Mesendoderm (in vitro differentiated cells): Measurements from ENCODE around the gene KDM3B.
A peak's percentile ranks its signal among the peaks of the same experiment; 100 is the strongest.

Experiments used
- DNase-seq: peaks from one replicate; pipeline ENCODE4 v3.0.0; 2013
- H2AK5ac ChIP-seq: 2 replicates; pipeline ENCODE4 v1.6.1; 2013; ENCODE audit warnings: low read length, inconsistent platforms
- H2BK120ac ChIP-seq: 2 replicates; pipeline ENCODE4 v1.6.1; 2013; ENCODE audit warnings: low read depth, mild to moderate bottlenecking, low read length, moderate library complexity, mixed read lengths
- H2BK15ac ChIP-seq: replicated peaks from 2 replicates; pipeline ENCODE4 v1.6.1; 2013; ENCODE audit warnings: low read depth, mild to moderate bottlenecking, moderate library complexity
- H2BK5ac ChIP-seq: 2 replicates; pipeline ENCODE4 v1.6.1; 2013; ENCODE audit warnings: low read length, inconsistent platforms
- H3K18ac ChIP-seq: 2 replicates; pipeline ENCODE4 v1.6.1; 2013; ENCODE audit warnings: mild to moderate bottlenecking, low read length, mixed read lengths
- H3K23ac ChIP-seq: one replicate; pipeline ENCODE4 v1.6.1; 2013; ENCODE audit warnings: low read length
- H3K27ac ChIP-seq: 2 replicates; pipeline ENCODE4 v1.5.1; 2013; ENCODE audit warnings: low read depth, mild to moderate bottlenecking, inconsistent platforms, low read length, moderate library complexity
- H3K27me3 ChIP-seq: 2 replicates; pipeline ENCODE4 v1.6.1; 2013; ENCODE audit warnings: low read length, control low read depth, mild to moderate bottlenecking, inconsistent platforms; ENCODE audit not compliant: insufficient read depth, poor library complexity
- H3K36me3 ChIP-seq: 2 replicates; pipeline ENCODE4 v1.6.1; 2013; ENCODE audit warnings: low read length, inconsistent platforms; ENCODE audit not compliant: control insufficient read depth, insufficient read depth
- H3K4ac ChIP-seq: one replicate; pipeline ENCODE4 v1.6.1; 2013; ENCODE audit warnings: low read depth, mild to moderate bottlenecking, low read length, moderate library complexity
- H3K4me1 ChIP-seq: 2 replicates; pipeline ENCODE4 v1.6.1; 2013; ENCODE audit warnings: low read depth, low read length, inconsistent platforms; ENCODE audit not compliant: control insufficient read depth
- H3K4me2 ChIP-seq: 2 replicates; pipeline ENCODE4 v1.6.1; 2013; ENCODE audit warnings: low read length
- H3K4me3 ChIP-seq: 2 replicates; pipeline ENCODE4 v1.5.1; 2013; ENCODE audit warnings: mild to moderate bottlenecking, low read length
- H3K56ac ChIP-seq: one replicate; pipeline ENCODE4 v1.6.1; 2013; ENCODE audit warnings: low read length
- H3K79me1 ChIP-seq: 2 replicates; pipeline ENCODE4 v1.6.1; 2013; ENCODE audit warnings: low read length, inconsistent platforms
- H3K79me2 ChIP-seq: 2 replicates; pipeline ENCODE4 v1.6.1; 2013; ENCODE audit warnings: mild to moderate bottlenecking, low read length; ENCODE audit not compliant: control insufficient read depth, insufficient read depth
- H3K9ac ChIP-seq: 2 replicates; pipeline ENCODE4 v1.6.1; 2013; ENCODE audit warnings: low read length, inconsistent platforms
- H4K5ac ChIP-seq: one replicate; pipeline ENCODE4 v1.6.1; 2013; ENCODE audit warnings: low read length
- H4K8ac ChIP-seq: one replicate; pipeline ENCODE4 v1.6.1; 2013; ENCODE audit warnings: low read depth, mild to moderate bottlenecking, control low read depth, low read length, moderate library complexity
- WGBS: extraction: QIAGEN DNeasy Blood & Tissue Kit; methylation state at CpG from one replicate; pipeline ENCODE4 v1.1.7; 2013; ENCODE audit warnings: low lambda C conversion rate, missing lambda C conversion rate; ENCODE audit not compliant: insufficient coverage; ENCODE audit errors: extremely low coverage; 5-methylcytosine and 5-hydroxymethylcytosine counted together

KDM3B gene

DNA sequence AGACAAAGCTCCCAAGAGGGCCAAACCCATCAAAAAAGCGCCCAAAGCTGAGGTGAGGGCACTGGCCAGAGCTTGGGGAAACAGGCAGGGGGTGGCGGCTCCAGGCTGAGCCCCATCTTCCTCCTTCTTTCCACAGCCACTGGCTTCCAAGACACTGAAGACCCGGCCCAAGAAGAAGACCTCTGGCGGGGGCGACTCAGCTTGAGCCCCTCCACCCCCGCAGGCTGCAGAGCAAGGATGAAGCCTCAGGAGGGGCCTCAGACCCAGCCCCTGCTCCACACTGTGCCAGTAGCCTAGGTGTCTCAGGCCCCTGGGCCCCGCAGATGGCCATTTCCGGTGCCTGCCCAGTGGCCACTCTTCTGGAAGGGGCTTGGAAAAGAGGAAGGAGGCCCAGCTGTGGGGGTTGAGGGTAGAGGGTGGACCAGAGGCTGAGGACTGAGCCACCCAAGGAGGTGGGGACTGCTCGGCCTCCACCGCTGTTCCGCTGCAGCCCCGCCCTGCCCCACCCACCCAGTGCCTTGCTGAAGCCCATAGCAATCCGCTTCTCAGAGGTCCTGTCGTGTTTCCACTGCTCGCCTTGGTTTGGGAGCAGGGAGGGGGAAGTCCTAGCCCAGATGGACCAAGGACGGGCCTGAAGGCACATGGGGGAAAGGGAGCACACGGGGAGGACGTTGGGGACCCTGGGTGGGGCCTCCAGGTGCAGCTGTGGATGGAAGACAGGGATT lies 93.2 kb downstream of the KDM3B start:
- H3K79me1 ChIP-seq, result no peaks in the 10 kb centered on the region
- H2AK5ac ChIP-seq, result no peak overlapping the region
- no peak overlapping the region for H3K9ac ChIP-seq
- no peak overlapping the region for H2BK120ac ChIP-seq
- no peaks in the 10 kb centered on the region for H3K79me2 ChIP-seq
- H3K27me3 ChIP-seq, result no peaks in the 10 kb centered on the region
- DNase-seq, result no peak
- H3K27ac ChIP-seq, result no peak overlapping the region
- WGBS, result no CpG with 5 or more reads among the region's 18 CpGs
- no peak overlapping the region for H2BK15ac ChIP-seq
- no peak overlapping the region for H3K23ac ChIP-seq
- H3K4me2 ChIP-seq, result no peak overlapping the region
- no peak overlapping the region for H4K5ac ChIP-seq
- no peaks in the 10 kb centered on the region for H3K36me3 ChIP-seq
- no peak overlapping the region for H2BK5ac ChIP-seq
- no peaks in the 10 kb centered on the region for H3K4me1 ChIP-seq
- H3K4ac ChIP-seq, result no peak overlapping the region
- H3K56ac ChIP-seq, result no peak overlapping the region
- H4K8ac ChIP-seq, result no peak overlapping the region
- H3K4me3 ChIP-seq, result no peak overlapping the region
- no peak overlapping the region for H3K18ac ChIP-seq

DNA sequence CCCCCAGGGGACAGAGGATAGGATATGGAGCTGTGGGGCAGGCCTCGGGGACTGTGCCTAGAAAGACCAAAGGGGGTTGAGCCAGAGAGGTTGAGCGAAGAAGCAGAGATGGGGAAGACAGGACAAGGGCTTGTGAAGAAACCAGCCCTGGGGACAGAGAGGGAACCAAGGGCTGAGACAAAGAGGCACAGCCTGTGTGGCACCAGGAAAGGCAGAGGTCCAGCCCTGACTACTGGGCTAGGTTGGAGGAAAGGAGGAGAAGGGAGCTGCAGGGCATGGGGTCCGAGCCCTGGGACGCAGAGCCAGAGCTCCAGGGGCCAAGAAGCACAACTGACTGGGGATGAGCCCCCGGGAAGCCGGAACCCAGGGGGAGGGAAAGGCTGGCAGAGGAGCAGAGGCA lies 95.6 kb downstream of the KDM3B start:
- Histone ChIP-seq H3K4me2 (no peak overlapping the region), H4K8ac (no peak overlapping the region), H3K23ac (no peak overlapping the region), H2AK5ac (no peak overlapping the region), H4K5ac (no peak overlapping the region), H3K36me3 (no peaks in the 10 kb centered on the region), H3K27me3 (no peaks in the 10 kb centered on the region), H3K18ac (no peak overlapping the region), H3K27ac (no peak overlapping the region), H3K4me3 (no peak overlapping the region), H3K79me1 (no peaks in the 10 kb centered on the region), H2BK120ac (no peak overlapping the region), H3K79me2 (no peaks in the 10 kb centered on the region), H2BK5ac (no peak overlapping the region), H3K4ac (no peak overlapping the region), H3K4me1 (no peaks in the 10 kb centered on the region), H2BK15ac (no peak overlapping the region), H3K56ac (no peak overlapping the region), H3K9ac (no peak overlapping the region)
- WGBS, result no CpG with 5 or more reads among the region's 6 CpGs
- DNase-seq, result no peak

DNA sequence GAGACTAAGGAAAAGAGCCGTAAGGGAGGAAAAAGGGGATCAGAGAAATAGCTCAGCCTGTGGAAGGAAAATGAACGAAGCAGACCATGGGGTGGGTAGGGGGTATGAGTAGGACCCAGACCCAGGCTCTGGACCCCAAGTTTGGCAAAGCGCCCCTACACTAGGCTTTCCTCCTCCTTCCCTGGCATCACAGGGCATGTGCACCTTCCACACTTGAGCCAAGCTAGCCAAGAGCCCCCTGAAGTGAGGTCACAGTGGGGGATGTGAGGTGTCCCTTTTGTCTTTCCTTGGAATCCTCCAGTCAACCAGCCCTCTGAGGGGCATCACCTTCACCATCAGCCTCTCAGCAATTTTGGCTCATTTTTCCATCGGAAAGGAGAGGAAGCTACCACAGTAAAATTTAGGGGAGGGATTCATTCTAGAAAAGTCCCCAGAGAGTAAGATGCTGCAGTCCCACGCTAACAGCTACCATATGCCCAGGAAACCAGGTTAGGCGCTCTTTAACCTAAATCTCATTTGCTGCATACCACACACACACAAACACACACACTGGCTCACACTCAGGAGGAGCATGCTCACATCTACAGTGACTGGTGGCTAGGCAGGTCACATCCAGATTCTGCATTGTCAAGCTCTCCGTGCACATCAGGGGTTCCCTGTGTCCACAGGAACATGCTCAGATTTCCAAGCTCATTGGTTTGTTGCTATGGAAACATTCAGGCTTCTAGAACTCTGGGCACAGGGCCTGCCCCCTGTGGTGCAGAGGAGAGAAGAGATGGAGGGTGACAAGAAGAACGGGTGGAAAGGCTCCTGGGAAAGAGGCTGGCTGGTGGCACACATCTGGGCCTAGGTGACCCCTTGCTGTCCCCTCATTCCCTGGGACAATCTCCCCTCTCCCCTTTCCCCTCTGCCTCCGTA lies 96.3 kb downstream of the KDM3B start:
- no peak overlapping the region for H4K8ac ChIP-seq
- H3K27me3 ChIP-seq, result no peaks in the 10 kb centered on the region

DNA sequence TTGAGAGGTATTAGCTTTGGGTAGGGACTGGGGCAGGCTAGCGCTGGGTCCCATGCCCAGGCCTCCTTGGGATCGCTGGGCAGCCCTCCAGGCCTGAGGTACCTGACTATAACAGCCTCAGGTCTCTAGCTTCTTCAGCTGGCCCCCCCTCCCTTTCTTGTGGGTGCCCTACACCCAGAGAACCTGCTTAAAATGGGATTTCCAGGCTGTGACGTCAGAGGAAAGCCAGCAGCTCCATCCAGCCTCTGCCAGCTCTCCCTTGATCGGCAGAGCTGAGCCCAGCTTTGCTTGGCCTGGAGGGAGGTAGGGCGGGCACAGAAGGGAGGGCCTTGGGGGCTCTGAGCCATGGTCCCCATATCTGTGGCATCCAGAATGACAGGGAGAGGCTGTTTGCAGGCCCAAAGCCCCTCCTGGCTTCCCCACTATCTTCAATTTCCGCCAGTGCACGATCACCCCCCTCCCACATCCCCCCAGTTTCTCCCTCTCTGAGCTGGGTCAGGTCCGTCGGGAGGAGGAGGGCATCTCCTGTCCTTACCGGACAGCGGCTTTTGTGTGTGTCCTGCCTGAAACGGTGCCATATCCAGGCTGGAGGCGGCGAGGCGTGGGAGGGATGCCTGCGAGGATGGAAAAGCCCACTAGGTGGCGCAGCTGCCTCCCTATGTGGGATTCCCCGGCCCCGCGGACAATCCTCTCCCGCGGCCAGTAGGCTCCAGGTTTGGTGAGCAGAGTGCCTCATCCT lies 97.2 kb downstream of the KDM3B start:
- WGBS, result no CpG with 5 or more reads among the region's 22 CpGs

More for the DNA sequence above, 96.3 kb downstream of the KDM3B start:
- no peak overlapping the region for H2BK120ac ChIP-seq
- H3K9ac ChIP-seq, result no peak overlapping the region
- no peak overlapping the region for H3K56ac ChIP-seq
- H2AK5ac ChIP-seq, result no peak overlapping the region
- H2BK15ac ChIP-seq, result no peak overlapping the region
- H3K23ac ChIP-seq, result no peak overlapping the region
- no peak overlapping the region for H3K18ac ChIP-seq
- no CpG with 5 or more reads among the region's 9 CpGs for WGBS
- no peak overlapping the region for H3K4me3 ChIP-seq
- no peaks in the 10 kb centered on the region for H3K36me3 ChIP-seq
- H3K4ac ChIP-seq, result no peak overlapping the region
- no peak overlapping the region for H4K5ac ChIP-seq
- DNase-seq, result peak; percentile 73
- H3K79me1 ChIP-seq, result no peaks in the 10 kb centered on the region
- no peak overlapping the region for H2BK5ac ChIP-seq
- H3K27ac ChIP-seq, result no peak overlapping the region
- no peaks in the 10 kb centered on the region for H3K79me2 ChIP-seq
- no peak overlapping the region for H3K4me2 ChIP-seq
- no peaks in the 10 kb centered on the region for H3K4me1 ChIP-seq

DNA sequence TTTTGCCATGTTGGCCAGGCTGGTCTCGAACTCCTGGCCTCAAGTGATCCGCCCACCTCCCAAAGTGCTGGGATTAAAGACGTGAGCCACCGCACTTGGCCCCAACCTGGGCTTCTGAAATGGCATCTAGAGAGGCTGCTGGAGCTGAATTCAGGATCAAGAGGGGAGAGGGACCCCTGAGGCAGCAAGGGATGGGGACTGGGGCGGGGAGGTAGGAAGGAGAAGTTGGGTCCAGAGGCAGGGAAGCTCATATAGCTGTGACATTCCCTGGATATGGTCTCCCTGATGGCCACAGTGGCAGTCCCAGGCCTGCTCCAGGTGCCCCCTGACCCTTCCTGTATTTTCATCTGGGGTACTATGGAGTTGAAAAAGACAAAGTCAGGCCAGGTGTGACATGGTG lies 98.5 kb downstream of the KDM3B start:
- H3K56ac ChIP-seq, result no peak overlapping the region
- no peak for DNase-seq
- H3K18ac ChIP-seq, result no peak overlapping the region
- H3K4me1 ChIP-seq, result no peaks in the 10 kb centered on the region
- H3K79me1 ChIP-seq, result no peaks in the 10 kb centered on the region
- no peak overlapping the region for H4K8ac ChIP-seq
- WGBS, result no CpG with 5 or more reads among the region's 5 CpGs
- H3K23ac ChIP-seq, result no peak overlapping the region
- H3K4me2 ChIP-seq, result no peak overlapping the region
- no peak overlapping the region for H2BK15ac ChIP-seq
- H4K5ac ChIP-seq, result no peak overlapping the region
- H3K27me3 ChIP-seq, result no peaks in the 10 kb centered on the region
- H3K79me2 ChIP-seq, result no peaks in the 10 kb centered on the region
- H3K9ac ChIP-seq, result no peak overlapping the region
- H3K36me3 ChIP-seq, result no peaks in the 10 kb centered on the region
- no peak overlapping the region for H2BK5ac ChIP-seq
- no peak overlapping the region for H2BK120ac ChIP-seq
- no peak overlapping the region for H3K4ac ChIP-seq
- H2AK5ac ChIP-seq, result no peak overlapping the region
- H3K4me3 ChIP-seq, result no peak overlapping the region
- no peak overlapping the region for H3K27ac ChIP-seq

More for the DNA sequence above, 97.2 kb downstream of the KDM3B start:
- H3K4me3 ChIP-seq, result no peak overlapping the region
- no peaks in the 10 kb centered on the region for H3K4me1 ChIP-seq
- peak overlapping the region; percentile 47 for H3K56ac ChIP-seq
- no peak overlapping the region for H2BK15ac ChIP-seq
- H2BK120ac ChIP-seq, result no peak overlapping the region
- H4K5ac ChIP-seq, result no peak overlapping the region
- H3K27ac ChIP-seq, result no peak overlapping the region
- H3K79me2 ChIP-seq, result no peaks in the 10 kb centered on the region
- no peak overlapping the region for H3K4me2 ChIP-seq
- H4K8ac ChIP-seq, result no peak overlapping the region
- no peak overlapping the region for H3K18ac ChIP-seq
- no peak overlapping the region for H2BK5ac ChIP-seq
- no peak overlapping the region for H3K23ac ChIP-seq
- H3K79me1 ChIP-seq, result no peaks in the 10 kb centered on the region
- H3K9ac ChIP-seq, result peak overlapping the region; percentile 18
- no peak overlapping the region for H3K4ac ChIP-seq
- no peaks in the 10 kb centered on the region for H3K36me3 ChIP-seq
- H3K27me3 ChIP-seq, result no peaks in the 10 kb centered on the region
- no peak overlapping the region for H2AK5ac ChIP-seq
- peak; percentile 84 for DNase-seq
